Heart left ventricle (tissue), 16 donors: ENCODE results near the gene SLC7A4. TPM values are rescaled to one million over a fixed set of nuclear protein-coding genes. Genes with fewer than 3 reads are reported as not detected.
A peak's percentile ranks its signal among the peaks of the same experiment; 100 is the strongest.

Source experiments
- ATAC-seq, 4 donors: fragments of 200-7000 bp; cut with Tn5 transposase; one replicate each; pipeline ENCODE4 v1.9.1; 2020 to 2022; ENCODE audit warnings: moderate library complexity in 4 of 4, mild to moderate bottlenecking in 3 of 4, moderate number of reproducible peaks in 1 of 4
- DNase-seq, 5 donors: peaks; one replicate each; pipeline ENCODE4 v3.0.0-alpha.2; 2020
- H3K27ac ChIP-seq, 12 donors: fragments of 200-600 bp; sonication (generic) in 4 of 12; one replicate each; pipeline versions ENCODE4 v1.5.0 to v1.8.0; 2016 to 2022; ENCODE audit warnings: mild to moderate bottlenecking in 2 of 12
- H3K27me3 ChIP-seq, 9 donors: fragments of 200-600 bp; sonication (generic) in 2 of 9; one replicate each; pipeline versions ENCODE4 v1.5.1 to v1.8.0; 2016 to 2022; ENCODE audit warnings: mild to moderate bottlenecking in 3 of 9
- H3K36me3 ChIP-seq, 9 donors: fragments of 200-600 bp; sonication (generic) in 2 of 9; one replicate each; pipeline versions ENCODE4 v1.5.0 to v1.8.0; 2018 to 2022; ENCODE audit warnings: mild to moderate bottlenecking in 2 of 9
- H3K4me1 ChIP-seq, 12 donors: fragments of 200-600 bp; sonication (generic) in 4 of 12; one replicate each; pipeline versions ENCODE4 v1.5.0 to v1.8.0; 2016 to 2022; ENCODE audit warnings: mild to moderate bottlenecking in 3 of 12
- H3K4me3 ChIP-seq, 12 donors: fragments of 200-600 bp; sonication (generic) in 4 of 12; one replicate each; pipeline versions ENCODE4 v1.5.0 to v1.8.0; 2017 to 2022; ENCODE audit warnings: mild to moderate bottlenecking in 9 of 12, moderate library complexity in 4 of 12
- H3K9me3 ChIP-seq, 12 donors: fragments of 200-600 bp; sonication (generic) in 4 of 12; one replicate each; pipeline versions ENCODE4 v1.5.0 to v1.8.0; 2016 to 2022; ENCODE audit warnings: mild to moderate bottlenecking in 1 of 12
- POLR2A ChIP-seq, 2 donors: fragments of 450-650 bp; IDR thresholded peaks; one replicate each; pipeline ENCODE4 v1.6.1; 2017; ENCODE audit warnings: antibody characterized with exemption in 2 of 2, mild to moderate bottlenecking in 2 of 2, moderate library complexity in 2 of 2
- WGBS, 4 donors: extraction: QIAGEN DNeasy Blood & Tissue Kit in 2 of 4; methylation state at CpG; one replicate each; pipeline versions ENCODE4 v1.1.5 to v1.1.7; 2013 to 2018; 5-methylcytosine and 5-hydroxymethylcytosine counted together
- intact Hi-C, 10 donors: fragments of 100-400 bp; cut with DNase I; formaldehyde crosslinking; loops; one replicate each; pipeline versions ENCODE4 v1.11.1 to v1.14.2; 2022
- polyA plus RNA-seq, 2 donors: library from polyadenylated mRNA; stranded (reverse); fragments of 200-250 nt; gene quantifications; one replicate each; pipeline ENCODE4 v1.2.3, GENCODE V29; 2013
- total RNA-seq, 9 donors: library from RNA; depleted of rRNA in 2 of 9; stranded (reverse); fragments of >200 nt in 2 of 9; fragmentation: NEBNext Ultra II Directional in 3 of 9; extraction: Animal tissue kit (Norgen Biotek cat#: 25700) in 3 of 9; gene quantifications; one replicate each; pipeline versions ENCODE4 v1.1.0 to v1.2.4, GENCODE V29; 2016 to 2023
- TF ChIP-seq, protein P1 (sequence below), 12 donors: fragments of 200-600 bp; sonication (generic) in 4 of 12; IDR thresholded peaks; one replicate each; pipeline versions ENCODE4 v1.5.0 to v1.8.0; 2018 to 2022; ENCODE audit warnings: antibody characterized with exemption in 12 of 12, mild to moderate bottlenecking in 5 of 12
- donor health status: ischemic (EF 13 %, LVEDD 7.1; RV severe dilation, severe dysfunction).
- donor health status: healthy with polysubstance abuse.
- donor health status: DM: no; HTN: yes; CAD: no.
- donor health status: DM: no; HTN: no; CAD: no.
- donor health status: ischemic (EF 25% LVEDD 6.9; RV normal size, moderate dysfunction).
- donor health status: ischemic (EF 25% LVEDD 5.7; RV mildly dilated, moderate dysfunction).
- donor health status: healthy.
- donor health status: DM: yes; HTN: yes; CAD: no.
- donor health status: ischemic (EF 35%, LVEDD 5.7; RV mildly dilated, moderate dysfunction).
- donor health status: nonischemic (EF 11% LVEDD 7.7; RV severe dilation, severe dysfunction).
- donor health status: DM: yes; HTN: yes; CAD: no.
- donor health status: PGD.
- donor health status: ischemic (EF 29% LVEDD 5.4; RV normal size, mild dysfunction).
- donor health status: nonischemic (EF 23%, LVEDD 6.1; RV moderate dilation, normal function).

SLC7A4 gene
- total and polyA plus RNA-seq, 11 donors, result 0.24 to 2.8 (median 0.31) TPM; not detected in 8

DNA sequence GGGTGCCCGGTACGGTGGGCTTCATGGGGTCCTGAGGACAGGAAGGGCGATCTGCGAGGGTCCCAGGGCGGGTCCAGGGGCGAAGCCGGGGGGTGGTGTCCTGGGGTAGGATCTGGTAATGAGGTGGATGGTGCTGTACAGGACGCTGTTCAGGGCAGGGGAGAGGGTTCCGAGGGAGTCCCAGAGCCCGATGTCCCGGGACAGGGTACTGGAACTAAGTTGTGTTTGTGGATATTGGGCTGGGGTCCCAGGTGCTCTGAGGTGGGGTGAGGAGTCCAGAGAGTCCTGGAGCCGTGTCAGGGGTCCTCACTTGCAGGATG lies 49.8 kb downstream of the SLC7A4 start:
- H3K27ac ChIP-seq, result peak overlapping the region in 11 of 12 donors; percentile 90 to 96 (median 94)
- DNase-seq (no peak), ATAC-seq (peak in 2 of 4 donors; percentile 11 to 16)
- peaks cover 0 to 36% (median 22%) of the 10 kb centered on the region in 9 donors for H3K36me3 ChIP-seq
- peak overlapping the region; percentile 65 to 99 (median 88) for H3K4me3 ChIP-seq
- H3K9me3 ChIP-seq, result peaks cover 0 to 13% (median 2%) of the 10 kb centered on the region in 12 donors
- WGBS, 4 donors, result 0 to 2% (median 1%) methylated on average over 9 to 12 of the region's 12 CpGs
- peaks cover 0 to 3% (median 0%) of the 10 kb centered on the region in 9 donors for H3K27me3 ChIP-seq
- intact Hi-C loops, result loop anchor here in 3 of 10 donors (1.0 to 10.0 kb wide), 7 partner anchors 35 to 128 kb away; partner anchors contain the start of genes CRKL (in 1 of the 3), PI4KA (in 1 of the 3) and SNAP29 (in 1 of the 3)
- TF ChIP-seq POLR2A (IDR thresholded peaks at IDR 0.05), result no peak
- TF ChIP-seq, protein P1, sequence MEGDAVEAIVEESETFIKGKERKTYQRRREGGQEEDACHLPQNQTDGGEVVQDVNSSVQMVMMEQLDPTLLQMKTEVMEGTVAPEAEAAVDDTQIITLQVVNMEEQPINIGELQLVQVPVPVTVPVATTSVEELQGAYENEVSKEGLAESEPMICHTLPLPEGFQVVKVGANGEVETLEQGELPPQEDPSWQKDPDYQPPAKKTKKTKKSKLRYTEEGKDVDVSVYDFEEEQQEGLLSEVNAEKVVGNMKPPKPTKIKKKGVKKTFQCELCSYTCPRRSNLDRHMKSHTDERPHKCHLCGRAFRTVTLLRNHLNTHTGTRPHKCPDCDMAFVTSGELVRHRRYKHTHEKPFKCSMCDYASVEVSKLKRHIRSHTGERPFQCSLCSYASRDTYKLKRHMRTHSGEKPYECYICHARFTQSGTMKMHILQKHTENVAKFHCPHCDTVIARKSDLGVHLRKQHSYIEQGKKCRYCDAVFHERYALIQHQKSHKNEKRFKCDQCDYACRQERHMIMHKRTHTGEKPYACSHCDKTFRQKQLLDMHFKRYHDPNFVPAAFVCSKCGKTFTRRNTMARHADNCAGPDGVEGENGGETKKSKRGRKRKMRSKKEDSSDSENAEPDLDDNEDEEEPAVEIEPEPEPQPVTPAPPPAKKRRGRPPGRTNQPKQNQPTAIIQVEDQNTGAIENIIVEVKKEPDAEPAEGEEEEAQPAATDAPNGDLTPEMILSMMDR (IDR thresholded peaks at IDR 0.05), result no peak
- H3K4me1 ChIP-seq, result peaks cover 7 to 39% (median 25%) of the 10 kb centered on the region in 12 donors

DNA sequence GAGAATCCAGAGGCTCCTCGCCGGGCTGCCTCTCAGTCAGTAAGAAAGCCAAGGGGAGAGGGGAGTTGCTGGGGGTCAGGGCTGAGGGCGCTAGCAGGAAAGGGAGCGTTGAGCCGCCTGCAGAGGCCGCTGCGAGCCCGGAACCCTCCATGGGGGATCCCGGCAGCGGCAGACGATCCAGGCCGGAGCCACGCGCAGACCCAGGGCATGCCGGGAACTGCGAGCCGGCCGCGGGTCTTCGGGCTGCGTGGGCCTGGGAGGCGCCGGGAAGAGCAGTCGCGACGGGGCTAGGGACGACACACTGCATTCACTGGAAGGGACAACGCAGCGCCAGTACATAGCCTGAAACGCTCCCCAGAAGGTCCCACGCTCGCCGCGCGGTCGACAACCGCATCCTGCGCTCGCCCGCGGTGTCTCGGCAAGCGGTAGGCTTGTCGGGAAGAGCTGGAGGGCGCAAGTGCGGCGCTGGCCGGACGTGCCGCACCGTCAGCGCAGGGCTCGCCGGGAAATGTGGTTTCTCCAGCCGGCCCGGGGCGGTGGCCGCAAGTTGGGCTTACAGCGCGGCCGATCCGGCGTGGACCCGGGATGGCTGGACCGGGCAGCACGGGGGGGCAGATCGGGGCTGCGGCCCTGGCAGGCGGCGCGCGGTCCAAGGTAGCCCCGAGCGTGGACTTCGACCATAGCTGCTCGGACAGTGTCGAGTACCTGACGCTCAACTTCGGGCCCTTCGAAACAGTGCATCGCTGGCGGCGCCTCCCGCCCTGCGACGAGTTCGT lies 50.4 kb downstream of the SLC7A4 start, which contains the start of gene LZTR1:
Gene LZTR1, plus strand, starts transcription at position 511 of the 776 bp plus-strand sequence. Its CDS starts 75 bp downstream, at position 586.
- Histone ChIP-seq H3K9me3 (peaks cover 0 to 13% (median 2%) of the 10 kb centered on the region in 12 donors), H3K4me1 (peaks cover 7 to 39% (median 25%) of the 10 kb centered on the region in 12 donors), H3K27ac (peak within 1 kb of the TSS; percentile 22 to 96 (median 94)), H3K36me3 (peaks cover 0 to 30% (median 16%) of the 10 kb centered on the region in 9 donors), H3K27me3 (peaks cover 0 to 3% (median 0%) of the 10 kb centered on the region in 9 donors), H3K4me3 (peak within 1 kb of the TSS; percentile 65 to 99 (median 88))
- WGBS, 4 donors, result 0 to 1% (median 1%) methylated on average over 19 to 87 of the region's 87 CpGs
- TF ChIP-seq, protein P1 (IDR thresholded peaks at IDR 0.05), result peak; percentile 38 to 83 (median 60)
- TF ChIP-seq POLR2A (IDR thresholded peaks at IDR 0.05), result peak in 1 of 2 donors; percentile 90
- DNase-seq (peak; percentile 86 to 91 (median 88)), ATAC-seq (peak; percentile 87 to 96 (median 95))
- intact Hi-C loops, result loop anchor here in 3 of 10 donors (1.0 to 10.0 kb wide), 8 partner anchors 19 to 127 kb away; partner anchors contain the start of genes CRKL (in 1 of the 3), PI4KA (in 1 of the 3) and SNAP29 (in 1 of the 3)

DNA sequence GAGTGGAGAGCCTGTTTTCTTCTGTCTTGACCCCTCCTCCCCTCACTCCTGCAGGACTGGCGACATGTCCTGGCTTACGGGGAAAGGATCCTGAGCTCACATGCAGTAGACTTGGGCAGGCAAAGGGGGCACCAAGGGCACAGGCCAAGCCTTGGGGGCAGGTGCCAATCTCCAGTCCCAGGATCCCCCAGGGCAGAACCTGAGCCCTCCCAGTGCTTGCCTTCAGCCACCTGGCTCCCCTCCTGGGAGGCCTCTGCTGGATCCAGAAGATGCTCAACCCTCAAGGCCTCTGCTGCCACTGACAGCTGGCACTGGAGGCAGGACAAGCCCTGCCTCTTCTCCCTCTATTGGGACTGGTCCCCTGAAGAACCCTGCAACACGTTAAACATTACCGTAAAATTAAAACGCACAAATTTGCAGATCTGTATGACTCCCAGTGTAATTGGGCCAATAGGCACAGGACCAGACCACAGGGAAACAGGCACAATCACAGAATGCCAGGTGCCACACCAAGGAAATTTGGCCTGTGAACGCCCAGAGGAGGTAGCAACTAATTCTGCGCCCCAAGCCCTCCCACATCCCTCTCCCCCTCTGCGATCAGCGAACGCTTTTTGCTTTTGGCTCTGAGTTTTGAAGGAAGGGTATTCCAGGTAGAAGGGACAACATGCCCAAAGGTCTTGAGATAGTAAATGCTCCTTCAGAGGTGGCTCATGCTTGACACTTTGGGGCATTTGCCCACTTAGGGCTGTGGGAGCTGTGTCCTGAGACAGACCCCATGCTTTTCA lies 51.2 kb downstream of the SLC7A4 start:
- peak overlapping the region; percentile 65 to 99 (median 88) for H3K4me3 ChIP-seq
- intact Hi-C loops, result loop anchor here in 3 of 10 donors (2.0 to 10.0 kb wide), 7 partner anchors 20 to 126 kb away; partner anchors contain the start of genes CRKL (in 1 of the 3), PI4KA (in 1 of the 3) and SNAP29 (in 1 of the 3)
- 65 to 81% (median 70%) methylated on average over 10 of the region's 10 CpGs for WGBS, 4 donors

More for the DNA sequence above, 51.2 kb downstream of the SLC7A4 start:
- no peak for TF ChIP-seq POLR2A (IDR thresholded peaks at IDR 0.05)
- TF ChIP-seq, protein P1 (IDR thresholded peaks at IDR 0.05), result no peak
- Histone ChIP-seq H3K36me3 (peaks cover 0 to 23% (median 10%) of the 10 kb centered on the region in 9 donors), H3K4me1 (peaks cover 7 to 39% (median 25%) of the 10 kb centered on the region in 12 donors), H3K9me3 (peaks cover 0 to 13% (median 2%) of the 10 kb centered on the region in 12 donors), H3K27me3 (peaks cover 0 to 3% (median 0%) of the 10 kb centered on the region in 9 donors), H3K27ac (peak overlapping the region; percentile 22 to 96 (median 94))
- DNase-seq (no peak), ATAC-seq (no peak)
